Skeletal muscle tissue (tissue), 4 donors: Measurements from ENCODE around the gene MS4A14. TPM values are rescaled to one million over a fixed set of nuclear protein-coding genes. Genes with fewer than 3 reads are reported as not detected.
A peak's percentile ranks its signal among the peaks of the same experiment; 100 is the strongest.

ENCODE experiments used
- H3K27ac ChIP-seq: one replicate; pipeline ENCODE4 v1.7.0; 2013; ENCODE audit warnings: mild to moderate bottlenecking, low read depth, low read length, inconsistent platforms
- H3K27me3 ChIP-seq, 3 donors: one replicate each; pipeline ENCODE4 v1.7.0; 2013; ENCODE audit warnings: low read length in 3 of 3; ENCODE audit not compliant: control insufficient read depth in 3 of 3, insufficient read depth in 3 of 3
- H3K36me3 ChIP-seq, 3 donors: one replicate each; pipeline ENCODE4 v1.7.0; 2013; ENCODE audit warnings: low read length in 3 of 3; ENCODE audit not compliant: control insufficient read depth in 3 of 3, insufficient read depth in 3 of 3
- H3K4me1 ChIP-seq, 3 donors: one replicate each; pipeline ENCODE4 v1.7.0; 2013; ENCODE audit warnings: low read length in 3 of 3, mild to moderate bottlenecking in 3 of 3; ENCODE audit not compliant: control insufficient read depth in 3 of 3, insufficient read depth in 3 of 3
- H3K4me3 ChIP-seq, 3 donors: one replicate each; pipeline ENCODE4 v1.7.0; 2013; ENCODE audit warnings: low read length in 3 of 3
- H3K9ac ChIP-seq, 3 donors: one replicate each; pipeline ENCODE4 v1.7.0; 2013; ENCODE audit warnings: low read length in 3 of 3, mild to moderate bottlenecking in 3 of 3, moderate library complexity in 2 of 3, low read depth in 1 of 3
- H3K9me3 ChIP-seq, 3 donors: one replicate each; pipeline ENCODE4 v1.7.0; 2013; ENCODE audit warnings: low read length in 3 of 3; ENCODE audit not compliant: control insufficient read depth in 3 of 3
- total RNA-seq: library from RNA; depleted of rRNA; stranded (reverse); fragments of >200 nt; gene quantifications from one replicate; pipeline ENCODE4 v1.2.3, GENCODE V29; 2014
- donor health status: Osteomylitis.

MS4A14 gene
- total RNA-seq, 1 donor from 2014 or later: under 0.01 TPM

GRCh38 chr11:60378354-60378753 lies 17.9 kb upstream of the MS4A14 start, which contains the start of gene MS4A7:
Gene MS4A7, plus strand, starts transcription at chr11:60378532. Its CDS starts 4,610 bp downstream, at chr11:60383142.
- Histone ChIP-seq H3K4me1 (no peaks in the 10 kb centered on the region), H3K36me3 (no peaks in the 10 kb centered on the region), H3K9me3 (no peaks in the 10 kb centered on the region), H3K9ac (no peak within 1 kb of the TSS), H3K27me3 (no peaks in the 10 kb centered on the region), H3K4me3 (peak within 1 kb of the TSS in 1 of 3 donors; percentile 55), H3K27ac (peak within 1 kb of the TSS; percentile 51)

- Histone ChIP-seq H3K27ac (peak overlapping the region; percentile 42), H3K4me3 (no peak overlapping the region), H3K4me1 (no peaks in the 10 kb centered on the region), H3K36me3 (no peaks in the 10 kb centered on the region), H3K9ac (no peak overlapping the region), H3K27me3 (no peaks in the 10 kb centered on the region), H3K9me3 (no peaks in the 10 kb centered on the region)
These were observed 6.9 kb upstream of the MS4A14 start for GRCh38 chr11:60389279-60389910.

- H3K4me3 ChIP-seq: no peak overlapping the region
- no peaks in the 10 kb centered on the region for H3K36me3 ChIP-seq
- H3K9me3 ChIP-seq: no peaks in the 10 kb centered on the region
- no peak overlapping the region for H3K27ac ChIP-seq
- no peak overlapping the region for H3K9ac ChIP-seq
- H3K4me1 ChIP-seq: no peaks in the 10 kb centered on the region
- H3K27me3 ChIP-seq: no peaks in the 10 kb centered on the region
These were observed 5.8 kb upstream of the MS4A14 start for GRCh38 chr11:60390419-60390818.

GRCh38 chr11:60392361-60392760 lies 3.9 kb upstream of the MS4A14 start:
- H3K4me3 ChIP-seq: no peak overlapping the region
- H3K9ac ChIP-seq: no peak overlapping the region
- no peak overlapping the region for H3K27ac ChIP-seq
- no peaks in the 10 kb centered on the region for H3K27me3 ChIP-seq
- no peaks in the 10 kb centered on the region for H3K9me3 ChIP-seq
- no peaks in the 10 kb centered on the region for H3K36me3 ChIP-seq
- no peaks in the 10 kb centered on the region for H3K4me1 ChIP-seq

GRCh38 chr11:60393016-60393415 lies 3.2 kb upstream of the MS4A14 start:
- Histone ChIP-seq H3K9me3 (no peaks in the 10 kb centered on the region), H3K9ac (no peak overlapping the region), H3K27ac (no peak overlapping the region), H3K4me3 (no peak overlapping the region), H3K36me3 (no peaks in the 10 kb centered on the region), H3K27me3 (no peaks in the 10 kb centered on the region), H3K4me1 (no peaks in the 10 kb centered on the region)

- no peak overlapping the region for H3K4me3 ChIP-seq
- no peaks in the 10 kb centered on the region for H3K4me1 ChIP-seq
- H3K27me3 ChIP-seq: no peaks in the 10 kb centered on the region
- no peaks in the 10 kb centered on the region for H3K36me3 ChIP-seq
- no peaks in the 10 kb centered on the region for H3K9me3 ChIP-seq
- H3K9ac ChIP-seq: no peak overlapping the region
- no peak overlapping the region for H3K27ac ChIP-seq
These were observed 1.4 kb upstream of the MS4A14 start for GRCh38 chr11:60394666-60395380.

GRCh38 chr11:60396799-60397198 lies 540 bp downstream of the MS4A14 start:
- no peak overlapping the region for H3K27ac ChIP-seq
- no peaks in the 10 kb centered on the region for H3K27me3 ChIP-seq
- H3K9ac ChIP-seq: no peak overlapping the region
- no peaks in the 10 kb centered on the region for H3K9me3 ChIP-seq
- no peaks in the 10 kb centered on the region for H3K36me3 ChIP-seq
- no peaks in the 10 kb centered on the region for H3K4me1 ChIP-seq
- no peak overlapping the region for H3K4me3 ChIP-seq

- H3K4me3 ChIP-seq: no peak overlapping the region
- H3K27me3 ChIP-seq: no peaks in the 10 kb centered on the region
- H3K27ac ChIP-seq: no peak overlapping the region
- peaks cover 0 to 7% (median 3%) of the 10 kb centered on the region in 3 donors for H3K9me3 ChIP-seq
- no peaks in the 10 kb centered on the region for H3K4me1 ChIP-seq
- H3K9ac ChIP-seq: no peak overlapping the region
- H3K36me3 ChIP-seq: no peaks in the 10 kb centered on the region
These were observed 23.8 kb downstream of the MS4A14 start for GRCh38 chr11:60420015-60420414.

GRCh38 chr11:60422609-60423008 lies 26.4 kb downstream of the MS4A14 start:
- H3K36me3 ChIP-seq: no peaks in the 10 kb centered on the region
- no peaks in the 10 kb centered on the region for H3K27me3 ChIP-seq
- no peak overlapping the region for H3K9ac ChIP-seq
- H3K4me1 ChIP-seq: no peaks in the 10 kb centered on the region
- H3K27ac ChIP-seq: no peak overlapping the region
- H3K4me3 ChIP-seq: no peak overlapping the region
- peaks cover 0 to 7% (median 2%) of the 10 kb centered on the region in 3 donors for H3K9me3 ChIP-seq

- H3K4me3 ChIP-seq: no peak overlapping the region
- no peak overlapping the region for H3K27ac ChIP-seq
- no peaks in the 10 kb centered on the region for H3K36me3 ChIP-seq
- no peaks in the 10 kb centered on the region for H3K27me3 ChIP-seq
- H3K4me1 ChIP-seq: no peaks in the 10 kb centered on the region
- no peaks in the 10 kb centered on the region for H3K9me3 ChIP-seq
- no peak overlapping the region for H3K9ac ChIP-seq
These were observed 32.3 kb downstream of the MS4A14 start for GRCh38 chr11:60428517-60428916.
